ENCODE measurements around the gene TMTC4.

- TF ChIP-seq, protein P1, sequence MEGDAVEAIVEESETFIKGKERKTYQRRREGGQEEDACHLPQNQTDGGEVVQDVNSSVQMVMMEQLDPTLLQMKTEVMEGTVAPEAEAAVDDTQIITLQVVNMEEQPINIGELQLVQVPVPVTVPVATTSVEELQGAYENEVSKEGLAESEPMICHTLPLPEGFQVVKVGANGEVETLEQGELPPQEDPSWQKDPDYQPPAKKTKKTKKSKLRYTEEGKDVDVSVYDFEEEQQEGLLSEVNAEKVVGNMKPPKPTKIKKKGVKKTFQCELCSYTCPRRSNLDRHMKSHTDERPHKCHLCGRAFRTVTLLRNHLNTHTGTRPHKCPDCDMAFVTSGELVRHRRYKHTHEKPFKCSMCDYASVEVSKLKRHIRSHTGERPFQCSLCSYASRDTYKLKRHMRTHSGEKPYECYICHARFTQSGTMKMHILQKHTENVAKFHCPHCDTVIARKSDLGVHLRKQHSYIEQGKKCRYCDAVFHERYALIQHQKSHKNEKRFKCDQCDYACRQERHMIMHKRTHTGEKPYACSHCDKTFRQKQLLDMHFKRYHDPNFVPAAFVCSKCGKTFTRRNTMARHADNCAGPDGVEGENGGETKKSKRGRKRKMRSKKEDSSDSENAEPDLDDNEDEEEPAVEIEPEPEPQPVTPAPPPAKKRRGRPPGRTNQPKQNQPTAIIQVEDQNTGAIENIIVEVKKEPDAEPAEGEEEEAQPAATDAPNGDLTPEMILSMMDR (conservative IDR thresholded peaks at IDR 0.05; ENCODE audit: low read length): no peak
- no peak for TF ChIP-seq EZH2phosphoT487 (IDR thresholded peaks at IDR 0.05; ENCODE audit: borderline replicate concordance, low read depth, low read length)
Observed at GRCh38 chr13:100714478-100714877, 39.9 kb upstream of the TMTC4 start.
